Breast epithelium (tissue), 3 donors: Measurements from ENCODE around the gene MND1.

Experiments used
- POLR2A ChIP-seq: fragments of 450-650 bp; IDR thresholded peaks from one replicate; pipeline ENCODE4 v1.6.1; 2016; ENCODE audit warnings: antibody characterized with exemption, mild to moderate bottlenecking, moderate library complexity
- POLR2AphosphoS5 ChIP-seq, 3 donors: sonication (generic); formaldehyde crosslinking; IDR thresholded peaks; one replicate each; pipeline ENCODE4 v1.6.1; 2017; ENCODE audit warnings: antibody characterized with exemption in 3 of 3
- TF ChIP-seq, protein P1 (sequence below), 3 donors: fragments of 450-650 bp; IDR thresholded peaks; one replicate each; pipeline ENCODE4 v1.5.1; 2016 to 2017; ENCODE audit warnings: antibody characterized with exemption in 3 of 3, mild to moderate bottlenecking in 3 of 3, moderate library complexity in 3 of 3

DNA sequence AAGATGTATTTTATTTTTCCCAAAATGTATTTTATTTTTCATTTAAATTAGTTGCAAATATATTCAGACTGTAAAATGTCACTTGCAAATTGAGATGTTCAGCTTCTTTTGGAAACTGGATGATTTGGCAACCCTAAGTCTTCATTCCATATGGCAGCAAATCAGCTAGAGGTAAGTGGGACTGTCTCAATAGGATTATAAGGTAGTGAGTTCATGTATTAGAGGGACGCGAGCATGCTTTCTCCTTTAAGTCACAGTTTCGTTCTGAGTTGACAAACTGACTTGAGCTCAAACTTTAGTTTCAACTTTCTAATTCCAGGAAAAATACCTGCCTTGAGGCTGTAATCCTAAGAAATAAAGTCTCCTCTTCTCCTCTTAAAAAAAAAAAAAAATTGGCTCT is 77.5 kb downstream of the MND1 start:
- TF ChIP-seq, protein P1, sequence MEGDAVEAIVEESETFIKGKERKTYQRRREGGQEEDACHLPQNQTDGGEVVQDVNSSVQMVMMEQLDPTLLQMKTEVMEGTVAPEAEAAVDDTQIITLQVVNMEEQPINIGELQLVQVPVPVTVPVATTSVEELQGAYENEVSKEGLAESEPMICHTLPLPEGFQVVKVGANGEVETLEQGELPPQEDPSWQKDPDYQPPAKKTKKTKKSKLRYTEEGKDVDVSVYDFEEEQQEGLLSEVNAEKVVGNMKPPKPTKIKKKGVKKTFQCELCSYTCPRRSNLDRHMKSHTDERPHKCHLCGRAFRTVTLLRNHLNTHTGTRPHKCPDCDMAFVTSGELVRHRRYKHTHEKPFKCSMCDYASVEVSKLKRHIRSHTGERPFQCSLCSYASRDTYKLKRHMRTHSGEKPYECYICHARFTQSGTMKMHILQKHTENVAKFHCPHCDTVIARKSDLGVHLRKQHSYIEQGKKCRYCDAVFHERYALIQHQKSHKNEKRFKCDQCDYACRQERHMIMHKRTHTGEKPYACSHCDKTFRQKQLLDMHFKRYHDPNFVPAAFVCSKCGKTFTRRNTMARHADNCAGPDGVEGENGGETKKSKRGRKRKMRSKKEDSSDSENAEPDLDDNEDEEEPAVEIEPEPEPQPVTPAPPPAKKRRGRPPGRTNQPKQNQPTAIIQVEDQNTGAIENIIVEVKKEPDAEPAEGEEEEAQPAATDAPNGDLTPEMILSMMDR (IDR thresholded peaks at IDR 0.05): no peak
- no peak for TF ChIP-seq POLR2AphosphoS5 (IDR thresholded peaks at IDR 0.05)
- no peak for TF ChIP-seq POLR2A
